ENCODE measurements around the gene COL21A1.

COL21A1 gene

DNA sequence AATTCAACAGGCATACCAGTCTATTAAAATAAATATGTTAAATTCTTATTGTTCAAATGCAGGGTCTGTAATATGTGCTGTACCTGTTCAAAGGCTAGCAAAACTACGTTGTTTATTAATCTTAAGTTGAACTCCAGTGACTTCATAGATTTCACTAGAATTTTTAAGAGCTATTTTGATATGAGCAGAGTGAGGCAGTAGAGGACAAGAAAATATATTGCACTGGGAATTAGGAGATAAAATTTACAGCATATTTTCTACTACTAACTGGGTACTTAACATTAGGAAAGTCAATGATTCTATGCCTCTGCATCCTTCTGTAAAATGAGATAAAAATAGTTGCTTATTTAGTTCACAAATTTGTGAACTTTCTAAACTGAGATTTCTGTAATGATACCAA, 209.8 kb downstream of the COL21A1 start:
- CTCF ChIA-PET: interaction anchor here (0.6 to 6.2 kb wide), 3 partner anchors 17 to 254 kb away, joined by 3 to 44 read pairs (median 5); no protein-coding TSS in a partner anchor
- TF ChIP-seq, protein P1, sequence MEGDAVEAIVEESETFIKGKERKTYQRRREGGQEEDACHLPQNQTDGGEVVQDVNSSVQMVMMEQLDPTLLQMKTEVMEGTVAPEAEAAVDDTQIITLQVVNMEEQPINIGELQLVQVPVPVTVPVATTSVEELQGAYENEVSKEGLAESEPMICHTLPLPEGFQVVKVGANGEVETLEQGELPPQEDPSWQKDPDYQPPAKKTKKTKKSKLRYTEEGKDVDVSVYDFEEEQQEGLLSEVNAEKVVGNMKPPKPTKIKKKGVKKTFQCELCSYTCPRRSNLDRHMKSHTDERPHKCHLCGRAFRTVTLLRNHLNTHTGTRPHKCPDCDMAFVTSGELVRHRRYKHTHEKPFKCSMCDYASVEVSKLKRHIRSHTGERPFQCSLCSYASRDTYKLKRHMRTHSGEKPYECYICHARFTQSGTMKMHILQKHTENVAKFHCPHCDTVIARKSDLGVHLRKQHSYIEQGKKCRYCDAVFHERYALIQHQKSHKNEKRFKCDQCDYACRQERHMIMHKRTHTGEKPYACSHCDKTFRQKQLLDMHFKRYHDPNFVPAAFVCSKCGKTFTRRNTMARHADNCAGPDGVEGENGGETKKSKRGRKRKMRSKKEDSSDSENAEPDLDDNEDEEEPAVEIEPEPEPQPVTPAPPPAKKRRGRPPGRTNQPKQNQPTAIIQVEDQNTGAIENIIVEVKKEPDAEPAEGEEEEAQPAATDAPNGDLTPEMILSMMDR (IDR thresholded peaks at IDR 0.05; ENCODE audit: insufficient read depth, low read length, missing control alignments): no peak
- DNase-seq (ENCODE audit: low read depth, low spot score): no peak
- no peak overlapping the region for H3K4me3 ChIP-seq (ENCODE audit: low read depth, low read length)
- POLR2A ChIA-PET: no interaction called here

DNA sequence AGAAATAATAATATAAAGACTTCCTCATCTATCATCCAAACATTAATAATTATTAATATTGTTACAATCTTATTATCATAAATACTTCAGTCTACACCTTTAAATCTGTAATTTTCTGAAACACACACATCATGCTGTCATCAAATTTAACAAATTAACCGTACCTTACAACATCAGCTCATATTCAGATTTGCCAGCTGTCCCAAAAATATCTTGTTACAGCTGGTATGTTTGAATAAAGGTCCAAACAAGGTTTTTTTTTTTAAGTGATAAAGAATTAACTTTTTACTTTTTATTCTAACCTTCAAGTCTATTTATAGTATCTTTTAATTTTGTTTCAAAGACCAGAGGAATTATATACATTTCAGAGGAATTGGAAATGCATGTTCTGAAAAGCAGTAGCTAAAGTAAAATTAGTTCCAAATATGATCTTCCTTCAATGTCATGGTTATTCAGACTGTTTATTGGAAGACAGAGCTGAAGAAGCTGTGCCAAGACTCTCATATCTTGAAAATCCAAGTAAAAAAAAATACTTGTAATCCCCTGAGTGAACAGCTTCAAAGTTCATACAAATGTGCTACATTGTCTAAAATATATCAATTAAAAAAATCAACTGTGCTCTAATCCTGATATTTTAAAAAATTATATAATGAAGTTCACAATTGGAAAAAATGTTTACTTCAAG, 210.3 kb downstream of the COL21A1 start:
- DNase-seq (ENCODE audit: low read depth, low spot score): no peak
- ChIA-PET POLR2A (no interaction called here), CTCF (interaction anchor here (0.6 to 6.2 kb wide), 3 partner anchors 17 to 255 kb away, joined by 3 to 44 read pairs (median 5); no protein-coding TSS in a partner anchor)
- TF ChIP-seq, protein P1 (IDR thresholded peaks at IDR 0.05; ENCODE audit: insufficient read depth, low read length, missing control alignments): no peak
- no peak overlapping the region for H3K4me3 ChIP-seq (ENCODE audit: low read depth, low read length)

DNA sequence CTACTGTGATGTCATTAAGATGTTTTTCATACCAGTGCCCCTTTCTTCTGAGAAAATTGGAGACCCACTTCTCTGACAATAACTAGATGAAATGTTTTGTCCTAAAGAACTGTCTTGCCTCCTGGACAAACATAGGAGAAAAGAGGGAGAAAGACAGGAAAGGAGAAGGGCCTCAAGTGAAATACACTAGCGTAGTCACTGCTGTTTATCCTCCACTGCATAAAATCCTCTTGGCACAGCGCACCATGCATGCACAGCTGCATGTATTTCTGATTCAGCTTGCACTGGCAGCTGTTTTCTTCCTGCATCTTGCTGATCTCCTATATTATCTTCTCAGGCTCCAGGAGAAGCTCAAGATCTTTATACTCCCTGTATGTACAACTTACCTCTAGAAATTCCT, 214.0 kb downstream of the COL21A1 start:
- H3K4me3 ChIP-seq (ENCODE audit: low read depth, low read length): no peak overlapping the region
- no peak for DNase-seq (ENCODE audit: low read depth, low spot score)
- CTCF ChIA-PET: interaction anchor here (1.8 to 2.3 kb wide), 2 partner anchors 10 to 259 kb away, joined by 6 to 8 read pairs; no protein-coding TSS in a partner anchor
- POLR2A ChIA-PET: no interaction called here
- TF ChIP-seq, protein P1 (IDR thresholded peaks at IDR 0.05; ENCODE audit: insufficient read depth, low read length, missing control alignments): no peak

DNA sequence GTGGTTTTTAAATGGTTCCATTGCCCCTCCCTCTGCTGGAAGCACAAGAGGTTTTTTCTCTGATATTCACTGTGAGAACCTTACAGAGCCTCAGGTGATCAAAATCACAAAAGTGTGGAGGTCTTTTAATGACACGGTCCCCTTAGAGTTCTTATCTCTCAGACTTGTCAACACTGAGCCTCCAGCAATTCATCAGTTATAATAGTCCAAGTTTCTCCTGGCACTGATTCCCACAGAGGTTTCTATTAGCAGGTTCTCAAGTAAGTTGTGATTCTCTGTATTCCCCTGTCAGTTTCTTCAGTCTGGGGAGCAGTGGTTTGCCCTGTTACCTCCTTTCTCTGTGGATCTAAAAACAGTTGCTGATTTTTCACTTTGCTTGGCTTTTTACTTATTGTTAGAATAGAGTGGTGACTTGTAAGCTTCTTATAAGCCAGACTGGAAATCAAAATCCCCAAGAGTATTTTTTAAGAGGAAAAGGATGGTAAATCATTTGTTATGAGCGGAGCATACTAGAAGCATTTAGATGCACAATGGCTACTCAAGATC, 214.6 kb downstream of the COL21A1 start:
- CTCF ChIA-PET: interaction anchor here (1.6 to 2.3 kb wide), 3 partner anchors 10 to 259 kb away, joined by 5 to 8 read pairs (median 6); no protein-coding TSS in a partner anchor
- POLR2A ChIA-PET: no interaction called here

DNA sequence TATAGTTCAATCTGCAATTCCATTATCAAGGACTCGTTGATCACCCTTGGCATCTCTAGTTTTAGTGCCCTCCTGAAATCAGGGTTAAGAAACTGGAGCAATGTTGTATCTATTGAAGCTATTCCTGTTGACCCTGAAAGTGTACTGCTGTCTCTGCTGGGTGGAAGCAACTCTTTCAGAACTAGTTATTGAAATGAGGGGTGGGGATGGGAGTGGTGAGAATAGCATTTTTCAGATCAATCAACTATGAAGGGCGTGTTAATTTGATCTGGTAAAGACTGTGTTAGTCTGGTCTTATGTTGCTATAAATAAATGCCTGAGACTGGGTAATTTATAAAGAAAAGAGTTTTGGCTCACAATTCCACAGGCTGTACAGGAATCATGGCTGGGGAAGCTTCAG, 219.5 kb downstream of the COL21A1 start:
- no peak for DNase-seq (ENCODE audit: low read depth, low spot score)
- ChIA-PET CTCF (interaction anchor here (1.6 kb wide), 1 partner anchor 264 kb away, joined by 5 read pairs; no protein-coding TSS in a partner anchor), POLR2A (no interaction called here)
- TF ChIP-seq, protein P1 (IDR thresholded peaks at IDR 0.05; ENCODE audit: insufficient read depth, low read length, missing control alignments): no peak
- no peak overlapping the region for H3K4me3 ChIP-seq (ENCODE audit: low read depth, low read length)

More for the DNA sequence above, 214.6 kb downstream of the COL21A1 start:
- TF ChIP-seq, protein P1 (IDR thresholded peaks at IDR 0.05; ENCODE audit: insufficient read depth, low read length, missing control alignments): no peak
- no peak overlapping the region for H3K4me3 ChIP-seq (ENCODE audit: low read depth, low read length)
- DNase-seq (ENCODE audit: low read depth, low spot score): no peak

DNA sequence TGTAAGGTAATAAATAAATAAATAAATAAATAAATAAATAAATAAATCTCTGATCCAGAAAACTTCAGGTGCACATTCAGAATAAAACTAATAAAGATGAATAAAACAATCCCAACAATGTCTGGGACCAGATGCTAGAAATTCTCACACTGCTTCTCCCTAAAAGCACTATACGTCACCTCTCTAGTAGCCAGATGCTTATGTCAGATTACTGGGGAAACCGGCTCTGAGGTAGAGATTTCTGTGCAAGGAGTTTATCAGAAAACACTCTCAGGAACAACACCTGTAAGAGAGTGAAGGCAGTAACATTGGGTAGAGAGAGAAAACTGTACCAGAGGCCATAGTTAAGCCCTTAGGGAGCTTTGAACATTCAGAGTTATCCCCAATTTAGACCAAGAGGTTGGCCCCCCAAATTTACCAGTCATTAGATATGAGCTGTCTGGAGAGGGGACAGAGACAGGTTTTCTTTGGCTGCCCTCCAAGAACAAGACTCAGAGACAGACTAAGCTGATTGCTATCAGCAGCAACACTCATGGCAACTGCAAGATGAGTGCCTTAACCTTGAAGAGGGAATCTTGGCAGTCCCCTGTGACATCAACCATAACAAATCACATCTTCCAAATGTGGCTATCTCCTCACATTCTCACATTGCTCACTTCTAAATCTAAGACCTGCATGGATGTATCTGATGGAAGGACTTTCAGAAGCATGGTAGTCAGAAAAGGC, 220.8 kb downstream of the COL21A1 start:
- ChIA-PET CTCF (interaction anchor here (1.6 kb wide), 1 partner anchor 265 kb away, joined by 5 read pairs; no protein-coding TSS in a partner anchor), POLR2A (no interaction called here)
- no peak for DNase-seq (ENCODE audit: low read depth, low spot score)
- H3K4me3 ChIP-seq (ENCODE audit: low read depth, low read length): no peak overlapping the region
- TF ChIP-seq, protein P1 (IDR thresholded peaks at IDR 0.05; ENCODE audit: insufficient read depth, low read length, missing control alignments): no peak
